HepG2 (cell line): ENCODE results near the gene CPNE4.

Source experiments
- KDM1A ChIP-seq: IDR thresholded peaks from 2 replicates; pipeline ENCODE4 v1.6.1; 2016; ENCODE audit warnings: missing compliant biosample characterization
- NR2F2 ChIP-seq: IDR thresholded peaks from 2 replicates; pipeline ENCODE4 v1.6.1; 2012; ENCODE audit warnings: low read depth, inconsistent platforms, borderline replicate concordance
- POLR2AphosphoS5 ChIP-seq: IDR thresholded peaks from 2 replicates; pipeline ENCODE4 v1.6.1; 2012; ENCODE audit warnings: low read depth, low read length
- ZBTB8A ChIP-seq: sonication (generic); formaldehyde crosslinking; IDR thresholded peaks from 2 replicates; pipeline ENCODE4 v1.4.0; 2020; ENCODE audit warnings: mild to moderate bottlenecking, low read depth, missing genetic modification reagents, borderline replicate concordance
- TF ChIP-seq, protein P1 (sequence below): sonication (generic); formaldehyde crosslinking; conservative IDR thresholded peaks from 2 replicates; pipeline ENCODE4 v1.4.0; 2020; ENCODE audit warnings: missing genetic modification reagents
- TF ChIP-seq, protein P2 (sequence below): sonication (generic); formaldehyde crosslinking; conservative IDR thresholded peaks from 2 replicates; pipeline ENCODE4 v1.4.0; 2020; ENCODE audit warnings: missing genetic modification reagents

DNA sequence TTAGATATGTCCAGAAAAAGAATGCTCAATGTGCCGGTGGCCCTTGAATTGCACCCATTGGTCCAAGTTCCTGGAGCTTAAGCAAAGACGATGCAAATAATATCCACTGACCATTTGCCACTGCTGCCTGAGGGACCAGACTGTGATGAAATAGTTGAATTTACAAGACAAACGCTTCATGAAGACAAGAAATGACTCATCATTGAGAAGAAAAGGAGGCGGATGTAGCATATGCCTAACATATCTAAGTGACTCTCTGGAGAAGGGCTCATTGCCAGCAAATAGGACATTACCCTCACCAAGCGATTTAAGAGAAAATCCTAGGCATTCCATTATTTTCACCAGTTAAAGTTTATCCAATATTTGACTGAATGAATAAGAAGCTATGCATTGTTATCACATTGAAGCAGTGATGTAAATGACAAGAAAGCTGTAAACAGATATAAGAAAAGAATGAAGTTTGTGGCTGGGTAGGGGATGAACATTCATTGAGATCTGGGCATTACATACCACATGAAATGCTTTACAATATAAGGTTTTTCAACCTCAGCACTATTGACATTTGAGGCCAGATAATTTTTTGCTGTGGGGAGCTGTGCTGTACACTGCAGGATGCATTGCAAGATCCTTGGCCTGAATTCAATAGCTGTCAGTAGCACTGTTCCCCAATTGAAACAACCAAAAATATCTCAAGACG lies 48.9 kb upstream of the CPNE4 start:
- TF ChIP-seq, protein P1, sequence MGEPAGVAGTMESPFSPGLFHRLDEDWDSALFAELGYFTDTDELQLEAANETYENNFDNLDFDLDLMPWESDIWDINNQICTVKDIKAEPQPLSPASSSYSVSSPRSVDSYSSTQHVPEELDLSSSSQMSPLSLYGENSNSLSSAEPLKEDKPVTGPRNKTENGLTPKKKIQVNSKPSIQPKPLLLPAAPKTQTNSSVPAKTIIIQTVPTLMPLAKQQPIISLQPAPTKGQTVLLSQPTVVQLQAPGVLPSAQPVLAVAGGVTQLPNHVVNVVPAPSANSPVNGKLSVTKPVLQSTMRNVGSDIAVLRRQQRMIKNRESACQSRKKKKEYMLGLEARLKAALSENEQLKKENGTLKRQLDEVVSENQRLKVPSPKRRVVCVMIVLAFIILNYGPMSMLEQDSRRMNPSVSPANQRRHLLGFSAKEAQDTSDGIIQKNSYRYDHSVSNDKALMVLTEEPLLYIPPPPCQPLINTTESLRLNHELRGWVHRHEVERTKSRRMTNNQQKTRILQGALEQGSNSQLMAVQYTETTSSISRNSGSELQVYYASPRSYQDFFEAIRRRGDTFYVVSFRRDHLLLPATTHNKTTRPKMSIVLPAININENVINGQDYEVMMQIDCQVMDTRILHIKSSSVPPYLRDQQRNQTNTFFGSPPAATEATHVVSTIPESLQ (CRISPR knock-in tag) = no peak
- no peak for TF ChIP-seq KDM1A (CRISPR knock-in tag)
- TF ChIP-seq NR2F2 = no peak
- TF ChIP-seq, protein P2, sequence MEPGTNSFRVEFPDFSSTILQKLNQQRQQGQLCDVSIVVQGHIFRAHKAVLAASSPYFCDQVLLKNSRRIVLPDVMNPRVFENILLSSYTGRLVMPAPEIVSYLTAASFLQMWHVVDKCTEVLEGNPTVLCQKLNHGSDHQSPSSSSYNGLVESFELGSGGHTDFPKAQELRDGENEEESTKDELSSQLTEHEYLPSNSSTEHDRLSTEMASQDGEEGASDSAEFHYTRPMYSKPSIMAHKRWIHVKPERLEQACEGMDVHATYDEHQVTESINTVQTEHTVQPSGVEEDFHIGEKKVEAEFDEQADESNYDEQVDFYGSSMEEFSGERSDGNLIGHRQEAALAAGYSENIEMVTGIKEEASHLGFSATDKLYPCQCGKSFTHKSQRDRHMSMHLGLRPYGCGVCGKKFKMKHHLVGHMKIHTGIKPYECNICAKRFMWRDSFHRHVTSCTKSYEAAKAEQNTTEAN (CRISPR knock-in tag) = no peak
- no peak for TF ChIP-seq POLR2AphosphoS5
- no peak for TF ChIP-seq ZBTB8A (CRISPR knock-in tag)
